NK-92 (cell line): ENCODE measurements around the gene USP31.

ENCODE experiments used
- DNase-seq: peaks from one replicate; lab custom pipeline; 2025; ENCODE audit not compliant: unreplicated experiment; lab: John Stamatoyannopoulos, UW

The USP31 gene

DNA sequence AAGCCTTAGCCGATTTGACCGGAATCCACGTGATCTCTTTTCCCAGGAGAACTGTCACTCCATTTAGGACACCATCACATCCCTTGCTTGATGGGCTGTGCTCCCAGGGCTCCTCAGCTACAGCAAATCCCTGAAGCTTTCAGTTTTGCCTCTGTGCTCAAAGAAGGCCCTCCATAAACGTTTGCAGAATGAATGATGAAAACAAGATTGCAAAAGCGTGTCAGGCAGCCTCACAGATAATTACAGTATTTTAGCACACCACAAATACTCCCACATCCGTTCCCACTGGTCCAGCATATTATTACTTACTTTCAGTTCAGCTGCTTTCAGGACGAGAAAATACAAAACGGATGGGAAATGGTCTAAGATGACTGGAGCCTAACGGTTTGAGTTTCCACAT is 84.6 kb downstream of the USP31 start:
- no peak for DNase-seq

GRCh38 chr16:23062524-23062923 is 86.7 kb downstream of the USP31 start:
- DNase-seq: no peak

DNA sequence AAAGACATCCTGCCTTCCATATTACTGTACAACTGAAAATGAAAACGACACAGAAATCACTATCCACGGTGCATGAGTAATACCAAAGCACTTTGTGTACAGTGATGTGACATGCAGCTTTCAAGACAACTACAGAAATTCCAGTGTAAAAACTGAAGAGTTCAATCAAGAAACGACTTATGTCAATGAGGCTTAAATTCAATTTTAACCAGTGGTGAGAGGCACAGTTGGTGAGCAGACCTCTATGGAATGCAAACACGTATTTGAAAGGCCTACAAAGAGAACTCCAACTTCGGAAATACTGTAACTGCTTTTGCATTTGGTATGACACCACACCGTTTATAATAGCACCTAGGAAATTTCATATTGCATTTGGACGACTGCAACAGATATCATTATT is 87.6 kb downstream of the USP31 start:
- no peak for DNase-seq

GRCh38 chr16:23060458-23061320 is 88.6 kb downstream of the USP31 start:
- no peak for DNase-seq

DNA sequence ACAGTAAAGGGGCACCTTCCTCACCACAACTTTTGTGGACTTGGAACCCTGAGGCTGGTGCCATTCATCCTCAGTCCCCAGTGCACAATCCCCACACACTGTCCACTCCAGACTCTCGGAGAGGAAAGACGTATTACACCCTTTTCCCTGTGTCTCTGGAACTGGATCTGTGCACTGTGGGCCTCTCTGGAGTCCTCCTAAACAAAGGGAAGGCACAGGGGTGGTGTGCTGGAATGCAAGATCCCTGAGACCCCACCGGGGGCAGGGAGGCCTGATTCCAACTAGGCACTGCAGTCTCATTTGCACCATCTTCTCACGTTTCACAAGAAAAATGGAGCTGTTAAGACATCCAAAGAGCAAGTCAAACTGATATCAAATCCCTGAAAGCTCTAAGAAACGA is 89.8 kb downstream of the USP31 start:
- no peak for DNase-seq

DNA sequence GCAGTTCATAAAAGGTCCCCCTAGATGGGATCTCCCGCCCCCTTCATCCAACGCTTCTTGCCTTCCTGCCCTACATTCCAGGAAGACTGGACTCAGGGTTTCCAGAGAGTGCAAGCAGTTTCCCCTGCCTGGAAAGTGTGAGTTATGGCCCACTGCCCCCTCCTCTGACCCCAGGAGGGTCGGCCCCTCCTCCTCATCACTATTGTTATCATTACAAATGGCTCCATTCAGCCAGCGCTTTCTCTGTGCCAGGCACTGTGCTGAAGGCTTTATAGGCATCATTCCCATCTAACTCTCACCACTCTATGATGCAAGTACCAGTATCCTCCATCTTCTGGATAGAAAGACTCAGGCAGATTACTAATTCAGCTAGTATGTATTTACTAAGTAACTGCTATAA is 90.7 kb downstream of the USP31 start:
- no peak for DNase-seq

DNA sequence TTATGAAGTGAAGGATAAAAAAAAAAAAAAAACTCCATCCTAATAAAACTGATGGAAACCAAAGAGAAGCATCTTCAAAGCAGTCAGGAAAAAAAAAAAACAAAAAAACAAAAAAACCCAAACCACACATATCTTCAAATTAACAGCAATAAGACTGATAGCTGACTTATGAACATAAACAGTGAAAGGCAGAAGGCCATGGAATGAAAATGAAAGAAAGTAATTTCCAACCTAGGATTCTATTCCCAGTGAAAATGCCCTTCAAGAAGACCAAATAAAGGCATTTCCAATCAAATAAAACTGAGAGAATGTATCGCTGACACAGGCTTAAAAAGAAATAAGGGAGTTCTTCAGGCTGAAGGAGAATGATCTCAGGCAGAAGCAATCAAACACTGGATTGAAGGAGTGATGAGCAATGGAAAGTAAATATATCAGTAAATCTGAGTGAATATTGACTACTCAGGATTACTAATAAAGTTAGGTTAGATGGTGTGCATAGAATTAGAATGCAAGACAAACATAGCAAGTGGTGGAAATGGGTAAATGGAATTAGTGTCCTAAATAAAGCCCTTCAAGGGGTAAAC is 92.1 kb downstream of the USP31 start:
- DNase-seq: no peak

DNA sequence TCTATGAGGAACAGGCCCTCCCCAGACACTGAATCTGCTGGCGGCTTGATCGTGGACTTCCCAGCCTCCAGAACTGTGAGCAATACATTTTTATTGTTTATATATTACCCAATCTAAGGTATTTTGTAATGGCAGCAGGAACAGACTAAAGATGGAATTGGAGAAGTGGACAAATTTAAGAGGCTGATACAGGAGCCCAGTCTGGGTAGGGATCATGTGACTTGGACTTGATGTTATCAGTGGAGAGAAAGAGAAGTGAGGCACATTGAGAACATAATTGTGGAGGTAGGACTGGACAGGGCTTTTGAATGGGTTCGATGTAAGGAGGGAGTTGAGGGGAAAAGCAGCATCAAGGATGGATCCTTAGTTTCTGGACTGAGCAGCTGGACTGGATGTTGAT is 93.8 kb downstream of the USP31 start:
- DNase-seq: no peak

DNA sequence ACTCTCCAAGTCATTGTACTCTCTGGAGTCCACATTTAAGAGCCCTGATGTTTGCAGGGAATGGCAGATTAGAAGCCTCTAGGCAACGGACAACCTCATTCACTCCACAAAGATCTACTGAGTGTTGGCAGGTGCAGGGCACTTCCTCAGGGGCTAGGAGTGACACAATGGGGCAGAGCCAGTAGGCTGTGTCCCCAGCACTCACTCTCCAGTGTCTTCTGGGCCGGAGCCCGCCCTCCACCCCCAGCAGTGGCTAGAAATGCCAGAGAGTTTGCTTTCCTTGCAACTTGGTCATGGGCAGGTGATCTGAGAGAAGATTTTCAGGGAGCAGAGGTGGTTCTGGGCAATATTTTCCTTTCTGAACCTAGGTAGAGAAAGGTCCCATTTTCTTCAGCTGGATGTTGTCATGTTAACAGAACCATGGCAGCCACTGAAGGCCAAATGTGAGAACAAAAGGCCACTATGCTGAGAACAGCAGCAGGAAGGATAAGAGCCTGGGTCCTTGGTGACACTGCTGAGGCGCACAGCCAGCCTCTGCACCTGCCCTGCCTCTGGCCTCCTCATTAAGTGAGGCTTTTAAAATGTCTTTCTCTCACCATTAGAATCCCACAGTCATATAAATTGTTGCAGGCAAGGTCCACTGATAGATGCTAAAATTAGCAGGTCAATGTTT is 96.2 kb downstream of the USP31 start:
- DNase-seq: no peak

- DNase-seq: no peak
These were observed 97.0 kb downstream of the USP31 start for GRCh38 chr16:23052221-23052620.

GRCh38 chr16:23051587-23051986 is 97.7 kb downstream of the USP31 start:
- DNase-seq: no peak

DNA sequence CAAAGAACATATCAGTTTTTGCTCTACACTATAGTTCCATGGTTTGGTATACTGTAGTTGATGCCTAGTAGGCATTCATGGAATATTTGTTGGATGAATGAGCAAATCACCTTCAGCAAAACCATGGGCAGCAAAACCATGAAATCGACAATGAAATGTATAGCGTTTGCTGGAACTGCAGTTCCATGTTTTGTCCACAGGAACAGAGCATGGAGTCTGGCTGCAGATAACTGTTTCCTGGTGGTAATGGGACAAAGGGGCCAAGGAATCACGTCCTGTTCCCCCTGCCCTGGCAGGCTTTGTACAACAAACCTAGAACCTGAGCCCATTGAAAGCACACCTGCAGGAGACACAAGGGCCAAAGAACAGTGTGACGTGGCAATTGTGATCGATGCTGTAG is 101.1 kb downstream of the USP31 start:
- DNase-seq: no peak

DNA sequence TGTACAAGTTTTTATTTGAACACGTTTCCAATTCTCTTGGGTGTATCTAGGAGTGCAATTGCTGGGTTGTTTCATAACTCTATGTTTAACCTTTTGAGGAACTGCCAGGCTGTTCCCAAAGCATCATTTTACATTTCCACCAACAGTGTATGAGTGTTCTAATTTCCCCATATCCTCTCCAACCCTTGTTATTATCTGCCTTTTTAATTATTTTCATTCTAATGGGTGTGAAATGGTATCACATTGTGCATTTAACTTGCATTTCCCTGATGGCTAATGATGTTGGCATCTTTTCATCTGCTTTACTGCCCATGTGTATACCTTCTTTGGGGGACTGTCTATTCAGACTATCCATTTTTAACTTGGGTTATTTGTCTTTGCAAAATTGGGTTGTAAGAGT is 104.2 kb downstream of the USP31 start:
- no peak for DNase-seq

DNA sequence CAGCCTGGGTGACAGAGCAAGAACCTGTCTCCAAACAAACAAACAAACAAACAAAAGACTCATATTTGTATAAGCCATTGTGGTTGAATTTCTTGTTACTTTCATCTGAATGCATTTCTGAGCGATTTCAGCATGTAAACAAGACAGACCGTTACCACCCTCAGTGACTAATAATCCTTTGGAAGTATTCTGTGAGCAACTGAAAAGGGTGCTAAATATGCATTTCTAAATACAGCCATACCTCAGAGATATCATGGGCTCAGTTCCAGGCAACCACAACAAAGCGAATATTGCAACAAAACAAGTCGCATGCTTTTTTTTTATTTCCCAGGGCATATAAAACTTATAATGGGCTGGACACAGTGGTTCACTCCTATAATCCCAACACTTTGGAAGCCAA is 109.0 kb downstream of the USP31 start:
- DNase-seq: no peak

DNA sequence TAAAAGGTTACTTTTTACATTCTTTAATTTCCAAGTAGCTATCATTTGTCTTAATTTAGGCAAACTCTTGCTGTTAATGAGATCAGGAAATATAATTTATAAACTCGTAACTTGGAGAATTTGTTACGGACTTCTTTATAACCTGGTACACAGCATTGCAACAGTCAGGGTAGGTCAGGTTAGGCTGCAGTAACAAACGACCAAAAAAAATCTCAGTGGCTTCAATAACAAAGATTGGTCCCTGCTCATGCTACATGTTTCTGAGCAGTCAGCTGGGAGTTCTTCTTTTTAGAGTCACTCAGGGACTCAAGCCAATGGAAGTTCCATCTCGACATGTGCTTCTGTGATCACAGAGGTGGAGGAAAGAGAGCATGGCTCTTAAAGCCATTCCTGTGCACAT is 110.1 kb downstream of the USP31 start:
- DNase-seq: no peak

DNA sequence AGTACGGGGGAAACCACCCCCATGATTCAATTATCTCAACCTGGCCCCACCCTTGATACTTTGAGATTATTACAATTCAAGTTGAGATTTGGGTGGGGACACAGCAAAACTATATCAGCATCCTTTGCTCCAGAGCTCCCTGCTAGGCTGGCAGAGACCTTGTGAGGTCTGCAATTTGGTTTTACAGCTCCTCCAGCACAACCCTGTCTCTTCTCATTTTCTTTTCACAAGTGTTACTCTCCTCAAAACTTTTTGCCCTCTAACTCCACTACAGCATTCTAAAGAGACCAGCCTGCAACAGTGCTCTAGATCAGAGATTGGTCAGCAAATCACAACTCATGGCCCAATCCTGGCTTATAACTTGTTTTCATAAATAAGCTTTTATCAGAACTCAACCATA is 114.0 kb downstream of the USP31 start:
- no peak for DNase-seq

GRCh38 chr16:23031508-23032098 is 117.6 kb downstream of the USP31 start:
- no peak for DNase-seq

GRCh38 chr16:23029733-23030420 is 119.4 kb downstream of the USP31 start:
- DNase-seq: no peak

DNA sequence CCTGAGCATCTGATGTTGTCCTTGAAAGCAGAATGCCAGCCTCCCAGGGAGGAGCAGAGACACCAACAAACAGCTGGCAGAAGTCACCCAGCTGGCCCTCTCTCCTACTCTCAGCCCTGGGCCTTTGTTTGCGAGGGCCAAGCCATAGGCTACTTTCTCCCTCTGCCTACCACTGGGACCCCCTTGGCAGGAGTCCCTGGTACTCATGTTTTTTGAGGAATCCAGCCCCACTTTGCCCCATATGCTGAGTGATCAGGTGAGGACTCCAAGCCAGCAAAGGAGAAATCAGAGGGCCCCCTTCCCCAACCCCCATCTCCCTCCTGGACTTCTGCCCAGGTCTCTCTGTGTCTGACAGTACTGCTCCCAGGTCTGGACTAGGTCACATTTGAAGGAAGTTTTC is 121.9 kb downstream of the USP31 start:
- no peak for DNase-seq

- no peak for DNase-seq
These were observed 122.4 kb downstream of the USP31 start for GRCh38 chr16:23026784-23027362.
